ENCODE results near the gene IL18RAP.

IL18RAP gene

GRCh38 chr2:102423368-102423767 lies 408 bp downstream of the IL18RAP start:
- TF ChIP-seq, protein P1, sequence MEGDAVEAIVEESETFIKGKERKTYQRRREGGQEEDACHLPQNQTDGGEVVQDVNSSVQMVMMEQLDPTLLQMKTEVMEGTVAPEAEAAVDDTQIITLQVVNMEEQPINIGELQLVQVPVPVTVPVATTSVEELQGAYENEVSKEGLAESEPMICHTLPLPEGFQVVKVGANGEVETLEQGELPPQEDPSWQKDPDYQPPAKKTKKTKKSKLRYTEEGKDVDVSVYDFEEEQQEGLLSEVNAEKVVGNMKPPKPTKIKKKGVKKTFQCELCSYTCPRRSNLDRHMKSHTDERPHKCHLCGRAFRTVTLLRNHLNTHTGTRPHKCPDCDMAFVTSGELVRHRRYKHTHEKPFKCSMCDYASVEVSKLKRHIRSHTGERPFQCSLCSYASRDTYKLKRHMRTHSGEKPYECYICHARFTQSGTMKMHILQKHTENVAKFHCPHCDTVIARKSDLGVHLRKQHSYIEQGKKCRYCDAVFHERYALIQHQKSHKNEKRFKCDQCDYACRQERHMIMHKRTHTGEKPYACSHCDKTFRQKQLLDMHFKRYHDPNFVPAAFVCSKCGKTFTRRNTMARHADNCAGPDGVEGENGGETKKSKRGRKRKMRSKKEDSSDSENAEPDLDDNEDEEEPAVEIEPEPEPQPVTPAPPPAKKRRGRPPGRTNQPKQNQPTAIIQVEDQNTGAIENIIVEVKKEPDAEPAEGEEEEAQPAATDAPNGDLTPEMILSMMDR (IDR thresholded peaks at IDR 0.05) = no peak
- no peaks in the 10 kb centered on the region for H3K27me3 ChIP-seq
- no peak overlapping the region for H3K4me3 ChIP-seq
- intact Hi-C loops (cut with DNase I; ENCODE audit: low total_unique reads) = no loop called here
- H3K4me1 ChIP-seq = no peaks in the 10 kb centered on the region
- no peak overlapping the region for H3K27ac ChIP-seq
- DNase-seq = no peak
- no peaks in the 10 kb centered on the region for H3K36me3 ChIP-seq
- H3K9me3 ChIP-seq = no peaks in the 10 kb centered on the region

- DNase-seq = no peak
- no peak overlapping the region for H3K27ac ChIP-seq
These were observed 1.8 kb downstream of the IL18RAP start for GRCh38 chr2:102424754-102425153.

DNA sequence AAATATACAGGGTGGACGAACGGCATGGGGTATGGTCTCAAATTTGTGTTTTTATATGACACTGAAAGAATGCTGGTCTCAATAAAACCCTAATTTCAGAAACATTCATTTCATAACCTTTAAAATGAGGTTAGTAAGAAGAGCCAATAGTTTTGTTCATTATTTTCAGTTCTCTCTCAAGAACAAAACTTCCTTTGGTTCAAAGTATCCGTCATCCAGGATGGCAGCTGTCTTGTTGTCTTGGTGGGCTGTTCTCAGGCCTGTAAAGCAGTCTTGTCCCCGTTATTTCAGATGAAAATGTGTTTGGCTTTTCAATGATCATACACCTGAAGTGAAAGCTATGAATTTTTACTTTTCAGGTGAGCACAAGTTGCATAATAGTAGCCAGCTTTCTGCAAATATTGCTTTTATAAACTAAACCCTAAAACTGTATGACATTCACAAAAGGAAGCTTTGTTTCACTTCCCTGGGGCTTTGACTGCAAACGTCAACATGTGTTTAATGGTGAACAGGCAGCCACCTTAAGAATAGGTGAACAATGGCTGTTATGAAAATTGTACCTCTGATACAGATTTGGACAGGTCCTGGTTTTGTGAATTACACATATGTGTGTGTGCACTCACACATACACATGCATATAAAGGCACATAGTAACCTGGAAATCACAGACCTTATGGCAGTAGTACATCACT lies 2.6 kb downstream of the IL18RAP start:
- no peaks in the 10 kb centered on the region for H3K36me3 ChIP-seq
- no peak overlapping the region for H3K27ac ChIP-seq
- no peak overlapping the region for H3K4me3 ChIP-seq
- no peaks in the 10 kb centered on the region for H3K27me3 ChIP-seq
- TF ChIP-seq, protein P1 (IDR thresholded peaks at IDR 0.05) = no peak
- H3K4me1 ChIP-seq = no peaks in the 10 kb centered on the region
- DNase-seq = no peak
- no peaks in the 10 kb centered on the region for H3K9me3 ChIP-seq
- intact Hi-C loops (cut with DNase I; ENCODE audit: low total_unique reads) = no loop called here

More at GRCh38 chr2:102424754-102425153, 1.8 kb downstream of the IL18RAP start:
- Histone ChIP-seq H3K4me1 (no peaks in the 10 kb centered on the region), H3K9me3 (no peaks in the 10 kb centered on the region), H3K36me3 (no peaks in the 10 kb centered on the region), H3K4me3 (no peak overlapping the region), H3K27me3 (no peaks in the 10 kb centered on the region)
- TF ChIP-seq, protein P1 (IDR thresholded peaks at IDR 0.05) = no peak
- intact Hi-C loops (cut with DNase I; ENCODE audit: low total_unique reads) = no loop called here

DNA sequence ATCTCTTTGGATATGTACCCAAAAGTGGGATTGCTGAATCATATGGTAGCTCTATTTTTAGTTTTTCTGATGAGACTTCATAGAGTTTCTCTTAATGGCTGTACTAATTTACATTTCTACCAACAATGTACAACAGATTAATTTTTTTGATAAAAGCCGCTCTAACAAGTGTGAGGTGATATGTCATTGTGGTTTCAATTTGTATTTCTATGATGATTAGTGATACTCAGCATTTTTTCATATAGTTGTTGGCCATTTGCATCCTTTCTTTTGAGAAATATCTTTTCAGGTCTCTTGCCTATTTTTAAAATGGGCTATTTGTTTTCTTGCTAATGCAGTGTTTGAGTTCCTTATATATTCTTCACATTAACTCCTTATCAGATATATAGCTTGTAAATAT lies 4.3 kb downstream of the IL18RAP start:
- H3K36me3 ChIP-seq = no peaks in the 10 kb centered on the region
- intact Hi-C loops (cut with DNase I; ENCODE audit: low total_unique reads) = no loop called here
- H3K27me3 ChIP-seq = peaks cover 0 to 4% of the 10 kb centered on the region in 2 donors
- H3K9me3 ChIP-seq = no peaks in the 10 kb centered on the region
- no peaks in the 10 kb centered on the region for H3K4me1 ChIP-seq
- no peak overlapping the region for H3K4me3 ChIP-seq
- H3K27ac ChIP-seq = no peak overlapping the region
- TF ChIP-seq, protein P1 (IDR thresholded peaks at IDR 0.05) = no peak
- no peak for DNase-seq

- H3K4me1 ChIP-seq = no peaks in the 10 kb centered on the region
- no peak overlapping the region for H3K27ac ChIP-seq
- TF ChIP-seq, protein P1 (IDR thresholded peaks at IDR 0.05) = no peak
- intact Hi-C loops (cut with DNase I; ENCODE audit: low total_unique reads) = no loop called here
- H3K36me3 ChIP-seq = no peaks in the 10 kb centered on the region
- H3K4me3 ChIP-seq = no peak overlapping the region
- DNase-seq = no peak
- H3K9me3 ChIP-seq = no peaks in the 10 kb centered on the region
- peaks cover 0 to 6% of the 10 kb centered on the region in 2 donors for H3K27me3 ChIP-seq
These were observed 5.6 kb downstream of the IL18RAP start for GRCh38 chr2:102428573-102428972.

All from tibial artery (tissue), 4 donors.